GM10847 (cell line): ENCODE results near the gene HEPN1.

ENCODE experiments used
- POLR2A ChIP-seq: IDR thresholded peaks from 2 replicates; pipeline ENCODE4 v1.6.1; 2011; ENCODE audit not compliant: insufficient read length; ENCODE audit errors: extremely low read depth

HEPN1 gene

GRCh38 chr11:124941703-124942102 is 22.7 kb downstream of the HEPN1 start:
- TF ChIP-seq POLR2A = no peak

DNA sequence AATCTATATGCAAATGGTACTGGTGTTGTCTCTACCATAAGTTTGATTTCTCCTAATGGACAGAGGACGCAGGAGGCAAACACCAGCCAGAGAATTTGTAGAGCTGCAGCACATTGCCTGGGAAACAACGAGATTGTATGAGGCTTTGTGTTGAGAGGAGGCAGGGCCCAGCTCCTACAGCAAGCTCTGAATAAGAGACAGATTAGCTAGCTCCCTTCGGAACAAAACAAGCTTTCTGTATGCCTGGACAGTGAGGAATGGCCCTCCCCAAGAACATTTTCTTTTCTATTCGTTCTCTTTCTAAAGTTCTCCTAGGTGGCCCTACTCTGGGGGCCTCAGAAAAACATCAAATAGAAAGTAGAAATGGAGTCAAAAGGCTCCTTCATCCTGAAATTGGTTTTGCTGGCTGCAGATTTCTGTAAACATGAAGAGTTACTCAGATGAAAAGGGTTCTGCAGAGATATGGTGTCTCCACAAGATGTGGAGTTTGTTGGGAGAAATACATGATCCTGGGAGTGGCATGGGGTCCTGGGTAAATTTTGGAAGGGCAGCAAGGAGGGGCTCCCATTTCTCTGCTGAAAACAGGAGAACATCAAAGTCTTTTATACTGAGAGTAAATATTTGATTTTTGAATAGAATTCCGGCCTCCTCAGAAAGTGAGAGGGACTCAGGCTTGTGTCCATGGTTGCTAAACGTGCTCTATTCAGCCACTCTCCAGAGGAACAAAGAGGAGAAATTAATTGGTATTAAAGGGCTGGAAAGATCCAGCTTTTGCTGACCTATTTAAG is 23.6 kb downstream of the HEPN1 start:
- no peak for TF ChIP-seq POLR2A

DNA sequence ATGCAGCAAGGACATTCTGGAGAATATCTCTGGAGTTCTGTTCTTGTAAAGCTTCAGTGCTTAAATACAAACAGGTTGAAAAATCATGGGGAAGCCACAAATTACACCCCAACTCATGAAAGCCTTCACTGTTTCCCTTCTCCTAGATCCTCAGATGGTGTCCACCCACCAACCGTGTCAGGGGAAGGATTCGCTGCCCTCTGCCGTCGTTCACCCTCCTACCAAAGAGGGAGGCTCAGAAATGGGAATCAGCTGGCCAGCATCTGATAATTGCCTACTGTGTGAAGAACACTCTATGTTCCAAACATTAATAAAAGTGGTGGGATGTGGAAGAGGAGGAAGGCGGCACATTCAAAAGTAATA is 24.2 kb downstream of the HEPN1 start:
- no peak for TF ChIP-seq POLR2A

DNA sequence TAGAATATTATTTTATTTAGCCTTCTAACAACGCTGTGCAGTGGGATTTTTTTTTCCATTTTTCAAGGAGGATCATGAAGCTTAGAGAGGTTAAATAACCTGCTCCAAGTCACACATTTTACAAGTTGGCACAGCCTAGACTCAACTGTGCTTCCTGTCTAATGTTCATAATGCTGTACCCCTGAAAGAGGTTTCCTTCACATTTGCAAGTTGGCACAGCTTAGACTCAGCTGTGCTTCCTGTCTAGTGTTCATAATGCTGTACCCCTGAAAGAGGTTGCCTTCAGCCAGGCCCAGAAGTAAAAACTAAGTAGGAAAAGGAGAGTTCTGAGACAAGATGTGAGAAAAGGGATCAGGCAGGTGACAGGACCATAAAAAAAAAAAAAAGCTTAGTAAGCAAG is 24.7 kb downstream of the HEPN1 start:
- TF ChIP-seq POLR2A = no peak

DNA sequence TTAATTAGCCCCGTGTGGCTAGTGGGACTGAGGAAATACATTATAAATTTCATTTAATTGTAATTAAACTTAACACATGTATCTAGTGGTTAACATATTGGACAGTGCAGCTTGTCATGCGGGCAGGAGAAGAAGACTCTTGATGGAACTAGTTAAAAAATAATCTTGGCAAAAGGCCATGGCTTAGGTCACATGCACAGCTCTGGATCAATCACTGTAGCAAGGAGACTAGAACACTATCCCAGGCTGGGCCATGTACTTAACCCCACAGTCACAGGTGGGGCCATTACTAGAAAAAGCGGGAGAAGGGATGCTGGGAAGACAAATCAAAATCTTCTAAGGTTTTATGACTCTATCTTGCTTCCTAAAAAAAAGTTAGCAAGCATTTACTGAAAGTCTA is 25.5 kb downstream of the HEPN1 start:
- TF ChIP-seq POLR2A = no peak

DNA sequence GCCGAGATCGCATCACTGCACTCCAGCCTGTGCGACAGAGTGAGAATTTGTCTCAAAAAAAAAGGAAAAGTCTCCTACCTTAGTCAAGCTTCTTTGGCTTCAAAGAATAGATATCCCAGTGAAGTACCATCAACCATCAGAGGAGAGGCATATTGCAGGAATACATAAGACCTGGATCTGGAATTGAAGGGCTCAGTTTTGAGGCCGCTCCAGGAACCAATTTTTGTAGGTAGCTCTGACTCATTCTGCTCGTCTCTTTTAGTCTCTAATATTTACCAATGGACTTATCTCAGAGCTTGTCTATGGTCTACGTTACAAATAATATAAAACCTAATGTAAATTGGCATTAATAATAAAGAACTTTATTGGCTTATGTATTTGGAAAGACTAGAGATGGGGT is 26.8 kb downstream of the HEPN1 start:
- TF ChIP-seq POLR2A = no peak

DNA sequence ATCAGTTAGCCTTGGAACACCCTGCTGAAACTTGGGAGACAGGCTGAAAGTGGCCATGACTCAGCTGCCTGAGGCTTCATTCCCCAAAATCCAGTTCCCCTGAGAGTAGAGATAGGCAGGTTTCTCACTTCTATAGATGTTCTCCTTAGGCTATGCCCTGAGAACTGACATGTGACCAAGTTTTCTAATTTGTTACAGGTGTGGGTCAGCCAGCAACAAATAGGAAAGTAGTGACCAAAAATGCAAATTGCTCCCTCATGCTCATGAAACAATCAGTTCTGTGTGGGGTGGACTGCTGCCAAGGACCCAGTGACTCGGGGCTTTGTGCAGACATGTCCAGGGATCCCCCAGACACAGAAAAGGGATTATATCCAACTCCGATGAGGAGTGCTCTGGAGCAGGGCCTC is 27.7 kb downstream of the HEPN1 start:
- no peak for TF ChIP-seq POLR2A

- no peak for TF ChIP-seq POLR2A
These were observed 31.7 kb downstream of the HEPN1 start for GRCh38 chr11:124950601-124951330.

DNA sequence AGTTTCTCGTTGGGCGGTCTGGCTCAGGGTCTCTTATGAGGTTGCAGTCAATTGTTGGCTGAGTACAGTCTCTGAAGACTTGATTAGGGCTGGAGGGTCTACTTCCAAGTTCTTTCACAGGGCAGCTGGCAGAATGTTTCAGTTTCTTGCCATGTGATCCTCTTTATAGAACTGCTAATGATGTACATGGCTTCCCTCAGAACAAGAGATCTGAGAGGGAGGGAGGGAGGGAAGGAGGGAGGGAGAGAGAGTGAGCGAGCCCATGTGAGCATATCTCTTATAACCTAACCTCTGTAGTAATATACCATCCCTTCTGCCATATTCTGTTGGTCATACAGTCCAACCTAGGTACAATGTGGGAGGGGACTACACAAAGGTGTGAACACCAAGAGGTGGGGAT is 32.3 kb downstream of the HEPN1 start:
- no peak for TF ChIP-seq POLR2A

- peak; percentile 92 for TF ChIP-seq POLR2A
These were observed 34.9 kb downstream of the HEPN1 start, which contains the start of gene CCDC15 for GRCh38 chr11:124953753-124954589. CCDC15 (plus strand) TSS chr11:124954202; CDS start chr11:124954733, 531 bp downstream.

- TF ChIP-seq POLR2A = no peak
These were observed 35.5 kb downstream of the HEPN1 start for GRCh38 chr11:124954590-124954955.

GRCh38 chr11:124955035-124955434 is 36.0 kb downstream of the HEPN1 start:
- no peak for TF ChIP-seq POLR2A

GRCh38 chr11:124961972-124962609 is 43.0 kb downstream of the HEPN1 start:
- no peak for TF ChIP-seq POLR2A
